Astrocyte of the spinal cord (primary cell): ENCODE measurements around the gene TBL3.

Experiments
- DNase-seq: peaks from one replicate; pipeline ENCODE4 v3.0.0; 2011; ENCODE audit warnings: low read depth, low spot score
- H3K4me3 ChIP-seq: 2 replicates; pipeline ENCODE4 v1.5.1; 2011; ENCODE audit warnings: low read depth, mild to moderate bottlenecking, low read length, moderate library complexity
- CTCF ChIP-seq: IDR thresholded peaks from 2 replicates; pipeline ENCODE4 v1.5.1; 2012; ENCODE audit warnings: low read depth, mild to moderate bottlenecking, low read length, inconsistent platforms
- in situ Hi-C: cut with HindIII; loops from 2 replicates; pipeline ENCODE4 v1.10.0; 2017; ENCODE audit warnings: low sequenced_read_pairs

The TBL3 gene

GRCh38 chr16:1991588-1991947 lies 19.7 kb downstream of the TBL3 start:
- H3K4me3 ChIP-seq, result no peak overlapping the region
- no peak for DNase-seq
- in situ Hi-C loops, result no loop called here
- no peak for TF ChIP-seq CTCF

- in situ Hi-C loops, result no loop called here
- DNase-seq, result peak; percentile 91
- TF ChIP-seq CTCF, result no peak
- no peak overlapping the region for H3K4me3 ChIP-seq
Measured at GRCh38 chr16:1991948-1992703, 20.3 kb downstream of the TBL3 start.

GRCh38 chr16:1992704-1993317 lies 21.0 kb downstream of the TBL3 start:
- in situ Hi-C loops, result no loop called here
- TF ChIP-seq CTCF, result no peak
- H3K4me3 ChIP-seq, result no peak overlapping the region
- DNase-seq, result no peak

GRCh38 chr16:1993731-1994131 lies 21.9 kb downstream of the TBL3 start:
- in situ Hi-C loops, result no loop called here
- no peak for DNase-seq
- H3K4me3 ChIP-seq, result no peak overlapping the region
- no peak for TF ChIP-seq CTCF

GRCh38 chr16:1997494-1998359 lies 25.9 kb downstream of the TBL3 start:
- in situ Hi-C loops, result no loop called here
- no peak overlapping the region for H3K4me3 ChIP-seq
- TF ChIP-seq CTCF, result no peak
- DNase-seq, result no peak

- in situ Hi-C loops, result no loop called here
- TF ChIP-seq CTCF, result no peak
- no peak for DNase-seq
- no peak overlapping the region for H3K4me3 ChIP-seq
Measured at GRCh38 chr16:1998360-1998835, 26.5 kb downstream of the TBL3 start.
